Neural crest cell (in vitro differentiated cells): ENCODE measurements around the gene CARMIL1. TPM values are rescaled to one million over a fixed set of nuclear protein-coding genes. Genes with fewer than 3 reads are reported as not detected.

Source experiments
- DNase-seq: peaks from one replicate; pipeline ENCODE4 v3.0.0; 2021; ENCODE audit warnings: low read depth, mixed read lengths, low spot score
- H3K27ac Mint-ChIP-seq: one replicate; pipeline ENCODE4 v1.8.0; 2021; ENCODE audit warnings: mild to moderate bottlenecking, mixed read lengths; ENCODE audit not compliant: unreplicated experiment
- H3K27me3 Mint-ChIP-seq: 2 replicates; pipeline ENCODE4 v1.8.0; 2021; ENCODE audit warnings: low read depth, mild to moderate bottlenecking, mixed read lengths
- H3K36me3 Mint-ChIP-seq: 2 replicates; pipeline ENCODE4 v1.8.0; 2021; ENCODE audit warnings: low read depth, mild to moderate bottlenecking, mixed read lengths
- H3K4me1 Mint-ChIP-seq: 2 replicates; pipeline ENCODE4 v1.8.0; 2021; ENCODE audit warnings: mixed read lengths
- H3K4me3 Mint-ChIP-seq: one replicate; pipeline ENCODE4 v1.8.0; 2021; ENCODE audit warnings: mild to moderate bottlenecking, mixed read lengths
- H3K9me3 Mint-ChIP-seq: 2 replicates; pipeline ENCODE4 v1.8.0; 2021; ENCODE audit warnings: mixed read lengths
- CTCF ChIP-seq: fragments of 200-600 bp; sonication (generic); conservative IDR thresholded peaks from 2 replicates; pipeline ENCODE4 v1.5.0; 2021; ENCODE audit warnings: antibody characterized with exemption, mild to moderate bottlenecking
- total RNA-seq: library from RNA; stranded (reverse); gene quantifications from 2 replicates; pipeline ENCODE4 v1.2.1, GENCODE V29; 2021

The CARMIL1 gene
- total RNA-seq, 1 donor from 2014 or later, result 4.5 TPM

GRCh38 chr6:25301362-25301761 lies 22.2 kb downstream of the CARMIL1 start:
- H3K4me1 Mint-ChIP-seq, result peaks cover 6% of the 10 kb centered on the region
- no peak overlapping the region for H3K4me3 Mint-ChIP-seq
- H3K36me3 Mint-ChIP-seq, result no peaks in the 10 kb centered on the region
- no peak overlapping the region for H3K27ac Mint-ChIP-seq
- no peaks in the 10 kb centered on the region for H3K27me3 Mint-ChIP-seq
- no peak for DNase-seq
- peaks cover 2% of the 10 kb centered on the region for H3K9me3 Mint-ChIP-seq
- TF ChIP-seq CTCF, result no peak

- TF ChIP-seq CTCF, result no peak
- Mint-ChIP-seq H3K4me3 (no peak overlapping the region), H3K9me3 (peaks cover 2% of the 10 kb centered on the region), H3K27ac (no peak overlapping the region), H3K36me3 (no peaks in the 10 kb centered on the region), H3K27me3 (no peaks in the 10 kb centered on the region), H3K4me1 (peaks cover 6% of the 10 kb centered on the region)
- no peak for DNase-seq
Measured at GRCh38 chr6:25302151-25302550, 23.0 kb downstream of the CARMIL1 start.

GRCh38 chr6:25302677-25303128 lies 23.5 kb downstream of the CARMIL1 start:
- no peak for DNase-seq
- no peaks in the 10 kb centered on the region for H3K27me3 Mint-ChIP-seq
- peaks cover 6% of the 10 kb centered on the region for H3K4me1 Mint-ChIP-seq
- peak overlapping the region; percentile 32 for H3K27ac Mint-ChIP-seq
- H3K4me3 Mint-ChIP-seq, result no peak overlapping the region
- H3K9me3 Mint-ChIP-seq, result peaks cover 2% of the 10 kb centered on the region
- no peak for TF ChIP-seq CTCF
- H3K36me3 Mint-ChIP-seq, result no peaks in the 10 kb centered on the region

GRCh38 chr6:25303254-25303653 lies 24.1 kb downstream of the CARMIL1 start:
- H3K36me3 Mint-ChIP-seq, result no peaks in the 10 kb centered on the region
- TF ChIP-seq CTCF, result no peak
- H3K4me1 Mint-ChIP-seq, result peaks cover 9% of the 10 kb centered on the region
- no peaks in the 10 kb centered on the region for H3K27me3 Mint-ChIP-seq
- H3K27ac Mint-ChIP-seq, result no peak overlapping the region
- H3K4me3 Mint-ChIP-seq, result no peak overlapping the region
- DNase-seq, result no peak
- peaks cover 2% of the 10 kb centered on the region for H3K9me3 Mint-ChIP-seq

- no peaks in the 10 kb centered on the region for H3K36me3 Mint-ChIP-seq
- peaks cover 9% of the 10 kb centered on the region for H3K4me1 Mint-ChIP-seq
- no peak for TF ChIP-seq CTCF
- H3K9me3 Mint-ChIP-seq, result peaks cover 2% of the 10 kb centered on the region
- no peak overlapping the region for H3K4me3 Mint-ChIP-seq
- H3K27ac Mint-ChIP-seq, result no peak overlapping the region
- DNase-seq, result no peak
- no peaks in the 10 kb centered on the region for H3K27me3 Mint-ChIP-seq
Measured at GRCh38 chr6:25306379-25306778, 27.2 kb downstream of the CARMIL1 start.
